Pons (tissue), 1 donor: Measurements from ENCODE around the gene B3GNT5.
"Not testable (repeated sequence)": the region's sequence is repeated elsewhere in the genome, so short reads cannot be mapped to it uniquely, and the experiment has no call there.

Experiments
- DNase-seq: peaks from one replicate; pipeline ENCODE4 v3.0.0-alpha.2; 2016; ENCODE audit warnings: low spot score

B3GNT5 gene

GRCh38 chr3:183230251-183230650, 22.8 kb upstream of the B3GNT5 start:
- DNase-seq = not testable (repeated sequence)

DNA sequence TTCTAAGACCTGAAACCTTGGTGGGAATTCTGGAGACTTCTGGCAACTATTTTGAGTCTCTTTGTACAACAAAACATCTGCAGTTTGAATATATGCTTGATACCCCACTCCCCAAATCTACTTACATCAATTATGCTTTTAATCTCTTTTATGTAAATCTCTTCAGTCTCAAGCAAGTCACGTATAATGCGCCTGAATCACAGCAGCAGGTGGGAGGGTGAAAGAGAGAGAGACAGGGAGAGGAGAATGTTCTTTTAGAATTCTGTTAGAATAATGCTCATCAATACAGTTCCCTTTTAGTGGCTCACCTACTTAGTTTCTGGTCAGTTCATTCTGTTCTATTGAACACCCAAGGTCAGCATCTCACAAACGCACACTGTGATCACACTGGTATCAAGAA, 22.2 kb upstream of the B3GNT5 start:
- DNase-seq = no peak

- DNase-seq = peak; percentile 88
Measured at GRCh38 chr3:183233966-183234365, 19.1 kb upstream of the B3GNT5 start.

GRCh38 chr3:183239046-183239445, 14.0 kb upstream of the B3GNT5 start:
- no peak for DNase-seq

DNA sequence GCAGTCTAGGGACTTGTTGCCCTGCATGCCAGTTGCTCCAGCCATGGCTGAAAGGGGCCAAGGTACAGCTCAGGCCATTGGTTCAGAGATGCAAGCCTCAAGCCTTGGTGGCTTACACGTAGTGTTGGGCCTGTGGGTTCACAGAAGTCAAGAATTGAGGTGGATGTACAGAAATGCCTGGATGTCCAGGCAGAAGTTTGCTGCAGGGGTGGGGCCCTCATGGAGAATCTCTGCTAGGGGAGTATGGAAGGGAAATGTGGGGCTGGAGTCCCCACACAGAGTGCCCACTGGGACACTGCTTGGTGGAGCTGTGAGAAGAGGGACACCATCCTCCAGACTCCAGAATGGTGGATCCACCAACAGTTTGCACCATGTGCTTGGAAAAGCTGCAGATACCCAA, 10.6 kb upstream of the B3GNT5 start:
- no peak for DNase-seq

GRCh38 chr3:183244219-183244618, 8.8 kb upstream of the B3GNT5 start:
- DNase-seq = peak; percentile 84

GRCh38 chr3:183244981-183245476, 8.0 kb upstream of the B3GNT5 start:
- no peak for DNase-seq

- DNase-seq = no peak
Measured at GRCh38 chr3:183247011-183247589, 6.0 kb upstream of the B3GNT5 start.

DNA sequence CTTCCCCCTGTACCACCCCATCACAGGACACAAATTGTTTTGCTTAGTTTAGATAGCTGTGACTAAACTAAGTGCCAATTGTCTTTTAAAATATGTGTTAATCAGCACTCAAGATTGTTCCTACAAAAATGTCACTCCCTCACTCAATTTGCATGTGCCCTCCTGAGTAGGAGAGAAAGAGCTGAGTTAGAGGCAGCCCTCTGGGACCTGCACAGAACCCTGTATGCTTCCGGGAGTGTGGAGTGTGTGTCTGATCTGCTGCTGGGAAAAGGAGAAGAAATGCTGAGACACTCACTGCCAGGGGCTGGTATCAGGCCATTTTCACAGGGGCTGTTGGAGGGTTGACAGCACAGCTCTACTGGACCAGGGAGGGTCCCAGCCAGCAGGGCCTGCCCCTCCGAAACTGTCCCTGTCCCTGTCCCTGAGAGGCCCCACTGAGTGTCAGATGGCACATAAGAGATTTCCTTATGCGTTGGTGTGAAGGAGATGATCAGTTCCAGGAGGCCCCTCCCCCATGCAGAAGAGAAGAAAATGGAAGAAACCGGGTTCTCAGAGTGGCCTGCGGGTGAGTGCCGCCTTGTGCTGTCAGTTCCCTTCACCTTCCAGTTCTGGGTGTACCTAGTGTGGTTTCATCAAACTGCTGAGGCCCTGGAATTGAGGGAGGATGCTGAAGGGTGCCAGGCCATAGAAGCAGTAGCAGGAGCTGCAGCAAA, 3.9 kb upstream of the B3GNT5 start:
- no peak for DNase-seq

GRCh38 chr3:183252118-183252782, 803 bp upstream of the B3GNT5 start:
- DNase-seq = no peak

- DNase-seq = no peak
Measured at GRCh38 chr3:183253528-183254486, 754 bp downstream of the B3GNT5 start.

- DNase-seq = no peak
Measured at GRCh38 chr3:183254487-183255347, 1.7 kb downstream of the B3GNT5 start.

DNA sequence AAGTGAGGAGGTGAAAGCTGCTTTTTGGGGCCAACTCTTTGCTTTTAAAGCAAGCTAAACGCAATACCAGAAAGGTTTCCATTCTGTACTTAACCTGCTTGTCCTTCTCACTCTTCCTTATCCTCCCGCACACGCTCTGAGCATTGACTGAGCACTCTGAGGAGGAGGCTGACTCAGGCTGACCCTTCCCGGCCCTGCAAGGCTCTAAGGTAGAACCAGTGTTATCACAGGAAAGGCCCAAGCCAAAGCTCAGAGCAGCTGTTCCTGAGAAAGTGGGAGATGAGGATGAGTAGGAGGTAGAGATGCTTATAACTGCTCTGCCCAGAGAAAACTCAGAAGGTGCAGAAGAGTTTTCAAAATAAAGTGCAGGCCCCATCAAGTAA, 2.3 kb downstream of the B3GNT5 start:
- no peak for DNase-seq

GRCh38 chr3:183259087-183259486, 6.0 kb downstream of the B3GNT5 start:
- no peak for DNase-seq

GRCh38 chr3:183259621-183260020, 6.6 kb downstream of the B3GNT5 start:
- no peak for DNase-seq

- peak; percentile 79 for DNase-seq
Measured at GRCh38 chr3:183260167-183260904, 7.3 kb downstream of the B3GNT5 start.

GRCh38 chr3:183261151-183261724, 8.2 kb downstream of the B3GNT5 start:
- DNase-seq = no peak

- no peak for DNase-seq
Measured at GRCh38 chr3:183262875-183263378, 9.9 kb downstream of the B3GNT5 start.

DNA sequence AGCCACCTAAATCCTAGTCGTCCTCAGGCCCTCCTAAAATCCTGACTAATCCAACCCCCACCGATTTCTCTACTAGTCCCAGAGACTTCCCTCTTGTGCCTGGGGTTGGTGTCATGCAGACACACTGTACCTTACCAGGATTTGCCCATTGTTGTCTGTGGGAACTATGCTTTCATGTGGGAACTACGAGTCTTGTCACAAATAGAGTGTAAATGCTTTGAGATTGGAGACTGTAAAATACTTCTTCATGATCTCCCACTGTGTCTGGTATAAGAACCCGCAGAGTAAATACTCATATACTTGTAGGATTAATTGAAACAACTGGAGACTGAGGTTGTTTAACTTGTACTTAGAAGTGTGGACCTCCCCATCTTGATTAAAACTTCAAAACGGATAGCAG, 11.2 kb downstream of the B3GNT5 start:
- DNase-seq = no peak

GRCh38 chr3:183265157-183265642, 12.1 kb downstream of the B3GNT5 start:
- DNase-seq = no peak
